Thyroid gland (tissue), 4 donors: Measurements from ENCODE around the gene MPZL2. TPM values are rescaled to one million over a fixed set of nuclear protein-coding genes. Genes with fewer than 3 reads are reported as not detected.

Experiments used
- DNase-seq, 2 donors: peaks; one replicate each; pipeline ENCODE4 v3.0.0-alpha.2; 2019
- H3K27ac ChIP-seq, 3 donors: fragments of 200-600 bp; sonication (generic); 1 replicate in 2 of 3; 2 replicates in 1 of 3; pipeline ENCODE4 v1.5.1; 2016 to 2019; ENCODE audit warnings: mild to moderate bottlenecking in 1 of 3, moderate library complexity in 1 of 3
- H3K27me3 ChIP-seq: fragments of 200-600 bp; sonication (generic); one replicate; pipeline ENCODE4 v1.5.1; 2019
- H3K36me3 ChIP-seq, 2 donors: fragments of 200-600 bp; sonication (generic); one replicate each; pipeline ENCODE4 v1.5.1; 2016 to 2019
- H3K4me1 ChIP-seq, 2 donors: fragments of 200-600 bp; sonication (generic); one replicate each; pipeline ENCODE4 v1.5.1; 2017 to 2019
- H3K4me3 ChIP-seq, 3 donors: fragments of 200-600 bp; sonication (generic); replicated peaks in 1 of 3; 1 replicate in 2 of 3; 2 replicates in 1 of 3; pipeline ENCODE4 v1.5.1; 2016; ENCODE audit warnings: mild to moderate bottlenecking in 1 of 3
- H3K9me3 ChIP-seq: fragments of 200-600 bp; sonication (generic); one replicate; pipeline ENCODE4 v1.5.1; 2017
- CTCF ChIP-seq, 6 experiments: fragments of 200-600 bp in 3 of 6; fragments of 450-650 bp in 3 of 6; sonication (generic) in 3 of 6; IDR thresholded peaks; one replicate each; pipeline ENCODE4 v1.5.1; 2016 to 2019; ENCODE audit warnings: antibody characterized with exemption in 6 of 6, mild to moderate bottlenecking in 2 of 6, inconsistent platforms in 1 of 6, moderate library complexity in 1 of 6
- POLR2A ChIP-seq, 2 donors: fragments of 450-650 bp; IDR thresholded peaks; one replicate each; pipeline ENCODE4 v1.6.1; 2017; ENCODE audit warnings: antibody characterized with exemption in 2 of 2, mild to moderate bottlenecking in 2 of 2, moderate library complexity in 1 of 2
- WGBS, 2 donors: methylation state at CpG; one replicate each; pipeline ENCODE4 v1.1.5; 2017; 5-methylcytosine and 5-hydroxymethylcytosine counted together
- intact Hi-C: fragments of 100-400 bp; cut with DNase I; formaldehyde crosslinking; loops from one replicate; pipeline ENCODE4 v1.15.1; 2023
- total RNA-seq, 4 donors: library from RNA; depleted of rRNA; stranded (reverse); fragments of >200 nt; gene quantifications; one replicate each; pipeline ENCODE4 v1.2.3, GENCODE V29; 2016

Gene MPZL2
- total RNA-seq, 4 donors from 2014 or later, result 40.3 to 92.7 (median 76.1) TPM

GRCh38 chr11:118219732-118220131 lies 44.4 kb downstream of the MPZL2 start:
- Histone ChIP-seq H3K4me1 (peaks cover 0 to 7% of the 10 kb centered on the region in 2 donors), H3K4me3 (no peak overlapping the region), H3K27me3 (no peaks in the 10 kb centered on the region), H3K36me3 (no peaks in the 10 kb centered on the region), H3K27ac (no peak overlapping the region), H3K9me3 (no peaks in the 10 kb centered on the region)
- WGBS, 2 donors, result 59 to 65% methylated on average over 1 of the region's 1 CpG
- no peak for DNase-seq
- intact Hi-C loops, result no loop called here
- TF ChIP-seq POLR2A (IDR thresholded peaks at IDR 0.05) (no peak), CTCF (IDR thresholded peaks at IDR 0.05) (no peak)

DNA sequence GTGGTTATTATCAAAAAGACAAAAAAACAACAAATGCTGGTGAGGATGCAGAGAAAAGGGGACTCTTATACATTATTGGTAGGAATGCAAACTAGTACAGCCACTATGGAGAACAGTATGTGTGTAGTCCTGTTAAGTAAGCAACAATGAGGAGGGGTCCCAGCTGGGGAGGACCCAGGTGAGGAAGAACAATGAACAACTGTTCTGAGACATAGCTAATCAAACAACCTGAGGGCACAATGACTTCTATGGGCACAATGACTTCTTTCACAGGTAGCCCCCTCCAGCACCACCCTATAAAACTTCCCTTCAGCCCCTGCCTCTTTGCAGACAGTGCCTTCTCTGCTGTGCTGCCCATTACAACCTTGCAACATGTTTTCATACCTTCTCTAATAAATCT lies 44.9 kb downstream of the MPZL2 start:
- Histone ChIP-seq H3K9me3 (no peaks in the 10 kb centered on the region), H3K36me3 (no peaks in the 10 kb centered on the region), H3K27ac (no peak overlapping the region), H3K4me1 (peaks cover 0 to 7% of the 10 kb centered on the region in 2 donors), H3K27me3 (no peaks in the 10 kb centered on the region), H3K4me3 (no peak overlapping the region)
- DNase-seq, result no peak
- TF ChIP-seq POLR2A (IDR thresholded peaks at IDR 0.05) (no peak), CTCF (IDR thresholded peaks at IDR 0.05) (no peak)
- intact Hi-C loops, result no loop called here

DNA sequence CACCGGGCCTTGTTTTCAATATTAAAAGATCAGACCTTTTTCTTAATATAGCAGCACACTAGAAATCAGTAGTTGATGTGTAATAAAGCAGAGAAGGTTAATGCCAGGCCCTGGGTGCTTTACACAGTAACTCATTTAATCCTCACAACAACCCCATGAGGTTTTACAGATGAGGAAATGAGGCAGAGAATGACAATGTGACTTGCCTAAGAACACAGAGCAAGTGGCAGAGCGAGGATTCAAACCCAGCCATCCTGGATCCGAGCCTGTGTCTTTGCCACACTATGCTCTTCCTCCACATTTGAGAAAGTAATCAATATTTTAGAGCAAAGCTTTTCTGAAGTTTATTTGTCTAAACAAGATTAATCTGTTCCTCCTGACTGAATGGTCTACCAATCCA lies 46.5 kb downstream of the MPZL2 start:
- H3K4me3 ChIP-seq, result no peak overlapping the region
- H3K36me3 ChIP-seq, result no peaks in the 10 kb centered on the region
- no peaks in the 10 kb centered on the region for H3K9me3 ChIP-seq
- whole genome bisulfite sequencing, 2 donors, result 84 to 96% methylated on average over 3 of the region's 3 CpGs
- no peak overlapping the region for H3K27ac ChIP-seq
- no peaks in the 10 kb centered on the region for H3K27me3 ChIP-seq
- H3K4me1 ChIP-seq, result peaks cover 0 to 7% of the 10 kb centered on the region in 2 donors
- TF ChIP-seq CTCF (IDR thresholded peaks at IDR 0.05) (no peak), POLR2A (IDR thresholded peaks at IDR 0.05) (no peak)
- intact Hi-C loops, result no loop called here
- no peak for DNase-seq

DNA sequence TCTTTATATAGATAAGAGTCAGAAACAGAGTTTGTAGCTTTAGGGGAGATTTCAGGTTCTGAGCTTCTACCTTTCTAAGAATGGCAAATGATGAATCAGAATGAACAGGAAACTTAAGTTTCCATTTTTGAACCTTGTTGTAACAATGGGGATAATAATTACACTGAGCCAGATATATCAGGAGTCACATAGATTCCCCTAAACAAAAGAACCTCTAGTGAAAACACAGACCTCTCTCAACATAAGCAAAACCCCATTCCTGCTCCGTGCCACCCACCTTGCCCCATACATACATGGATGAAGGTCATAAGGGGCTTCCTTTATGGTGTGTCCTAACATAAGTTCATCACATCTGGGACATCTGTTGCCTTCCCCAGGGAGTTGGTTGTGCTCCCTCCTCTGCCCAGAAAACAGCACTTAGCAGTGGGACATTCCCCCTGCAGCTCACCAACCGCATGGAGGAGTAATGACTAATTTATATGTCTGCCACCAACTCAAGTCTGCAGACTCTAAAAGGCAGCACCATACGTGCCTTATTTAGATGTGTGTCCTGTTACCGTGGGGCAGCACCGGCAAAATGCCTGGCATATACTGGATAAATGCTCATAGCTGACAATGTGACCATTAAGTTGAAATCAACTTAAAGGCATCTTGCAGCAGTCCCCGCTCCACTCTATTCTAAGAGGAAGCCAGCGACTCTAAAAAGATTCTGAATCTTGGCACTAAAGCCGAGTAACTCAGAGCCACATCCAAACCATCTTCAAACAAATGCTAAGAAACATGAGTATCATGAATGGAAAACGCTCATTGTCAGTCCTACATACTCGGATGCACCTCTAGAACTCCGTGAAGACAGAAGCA lies 47.2 kb downstream of the MPZL2 start:
- WGBS, 2 donors, result 76% methylated on average over 11 of the region's 11 CpGs
- no peak for TF ChIP-seq POLR2A (IDR thresholded peaks at IDR 0.05)
- no peak for TF ChIP-seq CTCF (IDR thresholded peaks at IDR 0.05)
- no peaks in the 10 kb centered on the region for H3K27me3 ChIP-seq
- no peaks in the 10 kb centered on the region for H3K36me3 ChIP-seq
- H3K4me1 ChIP-seq, result peaks cover 0 to 7% of the 10 kb centered on the region in 2 donors
- no peak overlapping the region for H3K4me3 ChIP-seq
- peak overlapping the region in 1 of 3 donors; percentile 31 for H3K27ac ChIP-seq
- H3K9me3 ChIP-seq, result no peaks in the 10 kb centered on the region
- no peak for DNase-seq
- intact Hi-C loops, result no loop called here

- 93 to 97% methylated on average over 7 of the region's 7 CpGs for WGBS, 2 donors
These were observed 48.3 kb downstream of the MPZL2 start for GRCh38 chr11:118215765-118216164.

More at GRCh38 chr11:118215765-118216164, 48.3 kb downstream of the MPZL2 start:
- Histone ChIP-seq H3K4me3 (no peak overlapping the region), H3K27ac (no peak overlapping the region), H3K27me3 (no peaks in the 10 kb centered on the region), H3K36me3 (no peaks in the 10 kb centered on the region), H3K4me1 (peaks cover 0 to 12% of the 10 kb centered on the region in 2 donors), H3K9me3 (no peaks in the 10 kb centered on the region)
- no peak for DNase-seq
- no peak for TF ChIP-seq CTCF (IDR thresholded peaks at IDR 0.05)
- no peak for TF ChIP-seq POLR2A (IDR thresholded peaks at IDR 0.05)
- intact Hi-C loops, result no loop called here
